Activated CD4-positive, alpha-beta T cell treated with anti-CD3 and anti-CD28 coated beads for 48 hours (primary cell): ENCODE results near the gene SOCS6.

ENCODE experiments used
- DNase-seq: peaks from one replicate; pipeline ENCODE4 v3.0.0-alpha.2; 2020

SOCS6 gene

GRCh38 chr18:70289351-70290312 lies 787 bp downstream of the SOCS6 start:
- peak; percentile 23 for DNase-seq

- no peak for DNase-seq
Observed at GRCh38 chr18:70290482-70291294, 1.8 kb downstream of the SOCS6 start.

- no peak for DNase-seq
Observed at GRCh38 chr18:70291295-70291574, 2.4 kb downstream of the SOCS6 start.

DNA sequence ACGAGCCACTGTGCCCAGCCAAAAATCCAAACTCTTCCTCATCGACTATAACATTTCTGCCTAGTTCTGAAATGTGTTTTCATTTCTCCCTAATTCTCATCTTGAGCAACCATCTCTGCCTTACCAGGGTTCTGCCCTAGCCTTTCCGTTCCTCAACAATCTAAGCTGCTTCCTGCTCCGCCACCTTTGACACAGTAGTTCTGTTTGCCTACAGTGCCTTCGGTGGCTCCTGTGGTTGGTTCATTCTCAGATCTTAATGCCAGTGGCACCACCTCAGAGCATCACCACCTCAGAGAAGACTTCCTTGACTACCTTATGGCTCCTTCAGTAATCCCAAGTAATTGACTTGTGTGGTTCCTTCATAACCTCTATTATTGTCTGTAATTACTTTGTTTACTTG lies 3.8 kb downstream of the SOCS6 start:
- DNase-seq: no peak

DNA sequence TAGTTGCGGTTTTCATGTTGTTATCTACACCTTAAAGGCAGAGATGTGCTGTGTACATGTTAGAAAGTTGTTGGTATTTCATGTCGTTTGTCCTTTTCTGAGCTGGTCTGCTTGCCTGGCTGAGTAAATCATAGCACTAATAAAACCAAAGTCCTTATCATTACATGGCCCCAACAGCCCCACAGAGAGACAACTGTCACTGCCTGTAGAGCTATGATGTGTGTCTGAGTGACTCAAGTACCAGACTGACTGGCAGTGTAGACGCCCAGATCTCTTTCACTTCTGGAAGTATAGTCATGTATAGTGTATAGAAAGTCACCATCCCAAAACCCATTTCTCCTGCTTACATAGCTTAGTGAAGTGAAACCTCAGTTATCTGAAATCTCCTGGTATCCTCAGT lies 4.3 kb downstream of the SOCS6 start:
- no peak for DNase-seq

GRCh38 chr18:70294471-70295191 lies 5.8 kb downstream of the SOCS6 start:
- DNase-seq: no peak

GRCh38 chr18:70295192-70296188 lies 6.6 kb downstream of the SOCS6 start:
- no peak for DNase-seq

GRCh38 chr18:70296289-70296688 lies 7.4 kb downstream of the SOCS6 start:
- DNase-seq: no peak

DNA sequence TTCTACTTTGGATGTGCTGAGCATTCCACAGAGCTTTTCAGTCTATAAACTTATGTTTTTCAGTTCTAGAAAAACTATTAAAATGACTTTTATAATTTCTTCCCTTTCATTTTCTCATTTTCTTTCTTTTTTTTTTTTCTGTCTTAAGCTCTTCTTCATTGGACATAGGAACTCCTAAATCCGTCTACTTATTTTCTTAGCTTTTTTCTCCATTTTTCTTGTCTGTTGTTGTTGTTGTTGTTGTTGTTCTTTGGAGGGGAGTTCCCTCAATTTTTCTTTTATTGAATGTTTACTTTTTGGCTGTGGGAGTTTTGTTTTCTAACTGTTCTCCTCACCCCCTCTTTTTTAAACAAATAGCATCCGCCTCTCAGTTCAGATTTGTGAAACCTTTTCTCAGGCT lies 7.9 kb downstream of the SOCS6 start:
- DNase-seq: no peak

- DNase-seq: no peak
Observed at GRCh38 chr18:70299393-70299792, 10.5 kb downstream of the SOCS6 start.

GRCh38 chr18:70301667-70302066 lies 12.8 kb downstream of the SOCS6 start:
- DNase-seq: no peak

DNA sequence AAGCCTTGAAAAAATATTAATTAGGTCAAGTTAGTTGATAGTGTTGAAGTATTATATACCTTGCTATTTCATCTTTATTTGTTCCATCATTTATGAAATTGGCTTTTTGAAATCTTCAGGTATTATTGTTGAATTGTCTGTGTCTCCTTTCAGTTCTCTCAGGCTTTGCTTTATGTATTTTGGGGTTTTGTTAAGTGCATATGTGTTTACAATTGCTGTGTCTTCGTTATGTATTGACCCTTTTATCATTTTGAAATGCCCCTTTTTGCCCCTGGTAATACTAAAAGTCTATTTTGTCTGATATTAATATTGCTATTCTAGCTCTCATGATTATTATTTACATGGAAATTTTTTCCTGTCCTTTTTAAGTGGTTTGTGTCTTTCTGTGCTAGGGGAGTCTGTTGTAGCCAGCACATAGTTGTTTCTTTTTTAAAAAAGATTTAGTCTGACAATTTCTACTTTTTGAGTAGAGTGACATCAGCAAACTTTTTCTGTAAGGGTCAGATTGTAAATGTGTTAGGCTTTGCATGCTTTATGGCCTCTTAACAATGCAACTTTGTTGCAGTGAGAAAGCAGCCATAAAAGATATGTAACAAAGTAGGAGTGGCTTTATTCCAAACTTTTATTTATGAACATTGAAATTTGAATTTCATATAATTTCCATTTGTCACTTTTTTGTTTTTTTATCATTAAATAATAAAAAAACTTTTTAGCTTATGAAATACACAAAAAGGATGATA lies 19.9 kb downstream of the SOCS6 start:
- DNase-seq: no peak

- DNase-seq: no peak
Observed at GRCh38 chr18:70310560-70311320, 21.9 kb downstream of the SOCS6 start.

- DNase-seq: no peak
Observed at GRCh38 chr18:70311726-70312125, 22.9 kb downstream of the SOCS6 start.

- no peak for DNase-seq
Observed at GRCh38 chr18:70313640-70314039, 24.8 kb downstream of the SOCS6 start.

GRCh38 chr18:70314151-70314782 lies 25.4 kb downstream of the SOCS6 start:
- no peak for DNase-seq

DNA sequence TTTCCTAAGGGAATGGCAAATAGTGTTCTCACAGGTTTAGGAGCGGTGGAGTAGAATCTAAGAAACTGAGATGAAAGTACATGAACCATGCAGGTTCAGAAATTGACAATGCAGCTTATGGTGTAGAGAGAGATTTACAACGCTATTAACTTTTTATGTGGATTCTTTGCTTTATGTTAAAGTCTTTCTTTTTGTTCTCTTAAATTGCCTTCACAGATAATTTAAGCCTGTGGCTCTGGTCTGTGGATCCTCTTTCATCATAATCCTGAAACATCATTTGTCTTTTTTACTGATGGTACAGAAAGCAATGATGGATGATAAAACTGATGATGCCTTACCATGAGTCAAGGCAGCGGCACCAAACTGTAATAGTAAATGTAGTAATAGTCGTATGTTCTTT lies 30.3 kb downstream of the SOCS6 start:
- no peak for DNase-seq

DNA sequence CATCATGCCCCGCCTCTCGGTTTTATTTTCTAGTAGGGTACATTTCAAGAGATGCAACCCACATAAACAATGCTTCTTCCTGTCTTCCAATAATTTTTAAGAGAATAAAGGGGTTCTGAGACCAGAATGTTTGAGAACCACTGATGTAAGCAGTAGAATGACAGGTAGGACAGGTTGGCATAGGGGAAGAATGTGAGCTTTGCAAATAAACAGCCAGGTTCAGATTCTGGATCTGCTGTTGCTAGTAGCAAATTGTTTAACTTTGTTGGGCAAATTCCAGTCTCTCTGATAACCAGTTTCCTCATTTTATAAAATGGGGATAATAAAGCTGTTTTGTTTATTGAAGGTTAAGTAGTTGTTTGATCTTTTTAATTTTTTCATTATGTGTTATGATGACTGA lies 32.8 kb downstream of the SOCS6 start:
- DNase-seq: no peak

DNA sequence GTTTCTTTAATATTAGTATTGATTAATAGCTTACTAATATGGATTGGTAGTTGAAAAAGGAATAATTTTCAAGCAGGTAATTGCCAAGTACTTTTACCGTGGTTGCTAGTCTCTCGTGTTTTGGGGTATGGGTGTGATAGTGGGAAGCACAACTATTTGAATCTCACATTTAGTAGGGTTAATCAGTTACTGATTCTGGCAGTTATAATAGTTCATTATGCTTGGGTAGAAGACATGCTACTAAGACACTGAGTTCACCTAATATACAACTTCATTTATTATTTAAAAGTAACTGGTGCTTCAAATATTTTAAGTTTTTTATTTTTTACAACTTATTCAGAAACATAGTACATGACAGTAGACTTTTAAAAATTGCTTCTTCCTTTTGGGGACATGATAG lies 33.5 kb downstream of the SOCS6 start:
- DNase-seq: no peak

GRCh38 chr18:70322928-70323327 lies 34.1 kb downstream of the SOCS6 start:
- no peak for DNase-seq
